Measurements from ENCODE around the gene TEX44.

DNA sequence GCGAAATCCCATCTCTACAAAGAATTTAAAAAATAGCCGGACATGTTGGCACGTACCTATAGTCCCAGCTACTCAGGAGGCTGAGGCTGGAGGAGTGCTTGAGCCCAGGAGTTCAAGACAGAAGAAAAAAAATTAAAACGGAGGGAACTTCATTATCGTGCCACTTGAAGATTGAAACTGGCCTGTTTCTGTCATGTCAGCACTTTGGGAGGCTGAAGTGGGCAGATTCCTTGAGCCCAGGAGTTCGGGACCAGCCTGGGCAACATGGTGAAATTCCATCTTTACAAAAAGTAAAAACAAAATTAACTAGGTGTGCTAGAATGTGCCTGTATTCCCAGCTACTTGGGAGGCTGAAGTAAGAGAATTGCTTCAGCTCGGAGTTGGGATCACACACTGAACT is 3.0 kb upstream of the TEX44 start:
- no peak for TF ChIP-seq POLR2AphosphoS5 (IDR thresholded peaks at IDR 0.05; ENCODE audit: low read depth, low read length)
- TF ChIP-seq POLR2A (IDR thresholded peaks at IDR 0.05; ENCODE audit: low read depth, low read length), result no peak

Data from GM12891 (cell line).